OCI-LY7 (cell line): Measurements from ENCODE around the gene CHMP1A. TPM values are rescaled to one million over a fixed set of nuclear protein-coding genes. Genes with fewer than 3 reads are reported as not detected.

Experiments used
- BruUV-seq: library from RNA; stranded (reverse); fragments of 400-500 nt; replicated peaks from 2 replicates; lab custom pipeline; 2021; lab: Mats Ljungman, UMichigan
- CTCF ChIA-PET: fragments of 300-600 bp; sonication (Branson Sonifier 250); formaldehyde crosslinking; loops from one replicate; lab custom pipeline; 2022; ENCODE audit warnings: antibody characterized with exemption; ENCODE audit not compliant: unreplicated experiment; lab: Charles Lee
- POLR2A ChIA-PET: fragments of 300-600 bp; sonication (Branson Sonifier 250); formaldehyde crosslinking; loops from one replicate; lab custom pipeline; 2022; ENCODE audit warnings: antibody characterized with exemption; lab: Charles Lee
- DNase-seq: peaks from one replicate; pipeline ENCODE4 v3.0.0-alpha.2; 2015; ENCODE audit warnings: low spot score
- H2AFZ ChIP-seq: fragments of 200-600 bp; sonication (generic), shearing (Covaris generic); 2 replicates; pipeline ENCODE4 v1.6.1; 2014; ENCODE audit warnings: mild to moderate bottlenecking, antibody characterized with exemption, low read length, moderate library complexity
- H3K27ac ChIP-seq: fragments of 200-600 bp; sonication (generic); 2 replicates; pipeline ENCODE4 v1.5.1; 2014; ENCODE audit warnings: mixed run types, low read depth, mild to moderate bottlenecking, moderate library complexity, low read length, inconsistent platforms; ENCODE audit not compliant: poor library complexity, severe bottlenecking
- H3K36me3 ChIP-seq: fragments of 200-600 bp; sonication (generic); 2 replicates; pipeline ENCODE4 v1.6.1; 2014; ENCODE audit warnings: mild to moderate bottlenecking, antibody characterized with exemption, low read length, moderate library complexity, mixed read lengths; ENCODE audit not compliant: insufficient read depth
- H3K4me1 ChIP-seq: fragments of 200-600 bp; sonication (generic); 2 replicates; pipeline ENCODE4 v1.5.1; 2014; ENCODE audit warnings: mild to moderate bottlenecking, low read length; ENCODE audit not compliant: insufficient read depth, poor library complexity, severe bottlenecking
- H3K4me2 ChIP-seq: fragments of 200-600 bp; sonication (generic); 2 replicates; pipeline ENCODE4 v1.6.1; 2014; ENCODE audit warnings: mild to moderate bottlenecking, low read length
- H3K4me3 ChIP-seq: fragments of 200-600 bp; sonication (generic); 2 replicates; pipeline ENCODE4 v1.5.1; 2014; ENCODE audit warnings: mild to moderate bottlenecking, low read depth, low read length; ENCODE audit not compliant: poor library complexity, severe bottlenecking
- H3K79me2 ChIP-seq: fragments of 200-600 bp; sonication (generic); 2 replicates; pipeline ENCODE4 v1.6.1; 2016; ENCODE audit warnings: low read depth, mild to moderate bottlenecking, low read length, moderate library complexity, mixed read lengths; ENCODE audit not compliant: insufficient read depth
- H3K9me2 ChIP-seq: fragments of 200-600 bp; sonication (generic); 2 replicates; pipeline ENCODE4 v1.6.1; 2016; ENCODE audit warnings: mild to moderate bottlenecking, low read length, mixed read lengths; ENCODE audit not compliant: insufficient read depth
- H3K9me3 ChIP-seq: fragments of 200-600 bp; sonication (generic); 2 replicates; pipeline ENCODE4 v1.6.1; 2014; ENCODE audit warnings: mild to moderate bottlenecking, mixed run types, low read length, mixed read lengths
- H4K20me1 ChIP-seq: fragments of 200-600 bp; sonication (generic); 2 replicates; pipeline ENCODE4 v1.6.1; 2014; ENCODE audit warnings: mild to moderate bottlenecking, antibody characterized with exemption, low read length, moderate library complexity, mixed read lengths; ENCODE audit not compliant: insufficient read depth
- EZH2phosphoT487 ChIP-seq: fragments of 200-600 bp; sonication (generic); IDR thresholded peaks from 2 replicates; pipeline ENCODE4 v1.6.1; 2018; ENCODE audit warnings: low read depth, borderline replicate concordance, mild to moderate bottlenecking, mixed run types, antibody characterized with exemption, low read length, moderate library complexity, mixed read lengths
- intact Hi-C: fragments of 100-400 bp; cut with micrococcal nuclease; formaldehyde crosslinking; loops from one replicate; pipeline ENCODE4 v1.10.0; 2022; ENCODE audit not compliant: unreplicated experiment
- total RNA-seq, 2 experiments: library from RNA; depleted of rRNA in 1 of 2; stranded (reverse); fragments of >200 nt in 1 of 2; shearing (Covaris generic) in 1 of 2; gene quantifications; 2 replicates each; pipeline ENCODE4 v1.2.3, GENCODE V29; 2014 to 2022
- TF ChIP-seq, protein P1 (sequence below): fragments of 200-600 bp; sonication (generic); conservative IDR thresholded peaks from 2 replicates; pipeline ENCODE4 v1.5.1; 2014; ENCODE audit warnings: mild to moderate bottlenecking, antibody characterized with exemption, low read length, moderate library complexity, mixed read lengths

Gene CHMP1A
- total RNA-seq, 2 experiments from 2014 or later = 53.1 to 76.2 TPM

DNA sequence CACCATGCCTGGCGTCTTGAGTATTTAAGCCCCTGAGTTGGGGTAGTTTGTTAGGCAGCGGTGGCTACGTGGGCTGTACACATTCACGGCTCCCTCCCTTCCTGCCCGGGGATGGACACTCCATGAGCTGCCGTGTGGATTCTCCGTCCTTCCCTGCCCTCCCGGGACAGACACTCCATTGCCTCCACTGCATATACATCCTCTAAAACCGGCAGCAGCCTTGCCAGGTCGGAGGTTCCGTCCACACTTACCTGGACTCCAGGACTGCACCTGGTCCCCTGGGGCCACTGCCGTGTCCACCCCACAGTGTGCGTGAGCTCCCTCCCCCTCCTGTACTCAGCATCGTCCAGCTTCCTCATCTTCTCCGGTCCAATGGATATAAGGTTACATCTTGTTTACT lies 47.5 kb upstream of the CHMP1A start:
- H3K4me2 ChIP-seq = no peak overlapping the region
- no peak for DNase-seq
- H3K27ac ChIP-seq = no peak overlapping the region
- H3K4me1 ChIP-seq = peaks cover 18% of the 10 kb centered on the region
- TF ChIP-seq EZH2phosphoT487 = no peak
- TF ChIP-seq, protein P1, sequence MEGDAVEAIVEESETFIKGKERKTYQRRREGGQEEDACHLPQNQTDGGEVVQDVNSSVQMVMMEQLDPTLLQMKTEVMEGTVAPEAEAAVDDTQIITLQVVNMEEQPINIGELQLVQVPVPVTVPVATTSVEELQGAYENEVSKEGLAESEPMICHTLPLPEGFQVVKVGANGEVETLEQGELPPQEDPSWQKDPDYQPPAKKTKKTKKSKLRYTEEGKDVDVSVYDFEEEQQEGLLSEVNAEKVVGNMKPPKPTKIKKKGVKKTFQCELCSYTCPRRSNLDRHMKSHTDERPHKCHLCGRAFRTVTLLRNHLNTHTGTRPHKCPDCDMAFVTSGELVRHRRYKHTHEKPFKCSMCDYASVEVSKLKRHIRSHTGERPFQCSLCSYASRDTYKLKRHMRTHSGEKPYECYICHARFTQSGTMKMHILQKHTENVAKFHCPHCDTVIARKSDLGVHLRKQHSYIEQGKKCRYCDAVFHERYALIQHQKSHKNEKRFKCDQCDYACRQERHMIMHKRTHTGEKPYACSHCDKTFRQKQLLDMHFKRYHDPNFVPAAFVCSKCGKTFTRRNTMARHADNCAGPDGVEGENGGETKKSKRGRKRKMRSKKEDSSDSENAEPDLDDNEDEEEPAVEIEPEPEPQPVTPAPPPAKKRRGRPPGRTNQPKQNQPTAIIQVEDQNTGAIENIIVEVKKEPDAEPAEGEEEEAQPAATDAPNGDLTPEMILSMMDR = no peak
- H3K36me3 ChIP-seq = no peaks in the 10 kb centered on the region
- H3K9me3 ChIP-seq = no peaks in the 10 kb centered on the region
- no peaks in the 10 kb centered on the region for H3K79me2 ChIP-seq
- CTCF ChIA-PET = no interaction called here
- H2AFZ ChIP-seq = no peak overlapping the region
- H3K4me3 ChIP-seq = no peak overlapping the region
- H4K20me1 ChIP-seq = no peaks in the 10 kb centered on the region
- no TSS peak for BruUV-seq
- H3K9me2 ChIP-seq = no peaks in the 10 kb centered on the region
- POLR2A ChIA-PET = no interaction called here
- intact Hi-C loops = loop anchor here (10.0 kb wide), 1 partner anchor 310 kb away; the partner anchor contains the start of gene DBNDD1

GRCh38 chr16:89704281-89704680 lies 46.8 kb upstream of the CHMP1A start:
- H3K79me2 ChIP-seq = no peaks in the 10 kb centered on the region
- peaks cover 21% of the 10 kb centered on the region for H3K4me1 ChIP-seq
- no peak overlapping the region for H2AFZ ChIP-seq
- no peaks in the 10 kb centered on the region for H3K9me2 ChIP-seq
- no peak overlapping the region for H3K4me3 ChIP-seq
- TF ChIP-seq EZH2phosphoT487 = no peak
- TF ChIP-seq, protein P1 = no peak
- intact Hi-C loops = loop anchor here (10.0 kb wide), 1 partner anchor 311 kb away; the partner anchor contains the start of gene DBNDD1
- peaks cover under 1% of the 10 kb centered on the region; the same call in 1 of the 2 replicates for H3K36me3 ChIP-seq
- H4K20me1 ChIP-seq = no peaks in the 10 kb centered on the region
- no peak overlapping the region for H3K27ac ChIP-seq
- H3K4me2 ChIP-seq = no peak overlapping the region
- no peaks in the 10 kb centered on the region for H3K9me3 ChIP-seq
- BruUV-seq = TSS peak; percentile 62
- CTCF ChIA-PET = no interaction called here
- POLR2A ChIA-PET = interaction anchor here (0.7 kb wide), 1 partner anchor 18 kb away, joined by 3 read pairs; the partner anchor contains the start of gene CDK10
- DNase-seq = no peak
